B cell (primary cell): ENCODE measurements around the gene ZNF776.

Experiments
- EZH2 ChIP-seq: IDR thresholded peaks from 2 replicates; pipeline ENCODE4 v1.6.1; 2012; ENCODE audit warnings: borderline replicate concordance, low read depth, mild to moderate bottlenecking, moderate library complexity, low read length; ENCODE audit not compliant: insufficient read depth, poor library complexity, severe bottlenecking
- TF ChIP-seq, protein P1 (sequence below): fragments of 200-600 bp; IDR thresholded peaks from one replicate; pipeline ENCODE4 v1.8.0; 2022; ENCODE audit warnings: antibody characterized with exemption, mild to moderate bottlenecking

DNA sequence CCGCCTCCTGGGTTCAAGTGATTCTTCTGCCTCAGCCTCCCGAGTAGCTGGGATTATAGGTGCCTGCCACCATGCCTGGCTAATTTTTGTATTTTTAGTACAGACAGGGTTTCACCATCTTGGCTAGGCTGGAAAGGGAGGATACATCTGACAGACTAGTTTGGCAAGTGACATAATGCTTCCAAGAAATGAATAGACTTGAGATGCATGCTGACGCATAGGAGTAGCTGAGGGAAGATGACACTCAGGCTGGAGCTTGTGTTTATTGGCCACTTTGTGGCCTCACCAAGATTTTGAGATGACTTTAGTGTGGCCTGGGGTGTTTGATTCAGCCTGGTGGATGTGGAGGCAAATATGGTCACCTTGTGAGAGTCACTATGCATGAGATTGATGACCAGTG is 26.9 kb downstream of the ZNF776 start:
- TF ChIP-seq, protein P1, sequence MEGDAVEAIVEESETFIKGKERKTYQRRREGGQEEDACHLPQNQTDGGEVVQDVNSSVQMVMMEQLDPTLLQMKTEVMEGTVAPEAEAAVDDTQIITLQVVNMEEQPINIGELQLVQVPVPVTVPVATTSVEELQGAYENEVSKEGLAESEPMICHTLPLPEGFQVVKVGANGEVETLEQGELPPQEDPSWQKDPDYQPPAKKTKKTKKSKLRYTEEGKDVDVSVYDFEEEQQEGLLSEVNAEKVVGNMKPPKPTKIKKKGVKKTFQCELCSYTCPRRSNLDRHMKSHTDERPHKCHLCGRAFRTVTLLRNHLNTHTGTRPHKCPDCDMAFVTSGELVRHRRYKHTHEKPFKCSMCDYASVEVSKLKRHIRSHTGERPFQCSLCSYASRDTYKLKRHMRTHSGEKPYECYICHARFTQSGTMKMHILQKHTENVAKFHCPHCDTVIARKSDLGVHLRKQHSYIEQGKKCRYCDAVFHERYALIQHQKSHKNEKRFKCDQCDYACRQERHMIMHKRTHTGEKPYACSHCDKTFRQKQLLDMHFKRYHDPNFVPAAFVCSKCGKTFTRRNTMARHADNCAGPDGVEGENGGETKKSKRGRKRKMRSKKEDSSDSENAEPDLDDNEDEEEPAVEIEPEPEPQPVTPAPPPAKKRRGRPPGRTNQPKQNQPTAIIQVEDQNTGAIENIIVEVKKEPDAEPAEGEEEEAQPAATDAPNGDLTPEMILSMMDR, result no peak
- TF ChIP-seq EZH2, result no peak
